HepG2 (cell line): Measurements from ENCODE around the gene HSPA1L. TPM values are rescaled to one million over a fixed set of nuclear protein-coding genes. Genes with fewer than 3 reads are reported as not detected.

Source experiments
- ARID4A ChIP-seq: sonication (generic); formaldehyde crosslinking; IDR thresholded peaks from 2 replicates; pipeline ENCODE4 v1.5.0; 2020; ENCODE audit warnings: mild to moderate bottlenecking, missing genetic modification reagents, borderline replicate concordance
- CBX2 ChIP-seq, 2 experiments: fragments of 200-600 bp in 1 of 2; sonication (generic); formaldehyde crosslinking in 1 of 2; IDR thresholded peaks; 2 replicates each; pipeline versions ENCODE4 v1.7.0 to v1.8.1; 2018 to 2022; ENCODE audit warnings: low read depth in 2 of 2, low read length in 1 of 2, mild to moderate bottlenecking in 1 of 2, missing genetic modification reagents in 1 of 2
- CEBPB ChIP-seq: IDR thresholded peaks from 2 replicates; pipeline ENCODE4 v1.6.1; 2011; ENCODE audit warnings: low read depth, low read length, improper control_type of control experiment, borderline replicate concordance
- IKZF4 ChIP-seq: sonication (generic); formaldehyde crosslinking; IDR thresholded peaks from 2 replicates; pipeline ENCODE4 v1.5.1; 2020; ENCODE audit warnings: borderline replicate concordance, mild to moderate bottlenecking, low read depth, missing genetic modification reagents; ENCODE audit errors: not compliant biosample characterization
- NFAT5 ChIP-seq: sonication (generic); formaldehyde crosslinking; IDR thresholded peaks from 2 replicates; pipeline ENCODE4 v1.4.0; 2020; ENCODE audit warnings: missing genetic modification reagents
- SETDB1 ChIP-seq: sonication (generic); formaldehyde crosslinking; IDR thresholded peaks from 2 replicates; pipeline ENCODE4 v1.5.1; 2020; ENCODE audit warnings: missing genetic modification reagents, mild to moderate bottlenecking, borderline replicate concordance
- TBX2 ChIP-seq: sonication (generic); formaldehyde crosslinking; IDR thresholded peaks from 2 replicates; pipeline ENCODE4 v1.5.0; 2020; ENCODE audit warnings: missing genetic modification reagents, mild to moderate bottlenecking, borderline replicate concordance
- ZBTB21 ChIP-seq: sonication (generic); formaldehyde crosslinking; IDR thresholded peaks from 2 replicates; pipeline ENCODE4 v1.4.0; 2020; ENCODE audit warnings: missing genetic modification reagents
- ZNF512 ChIP-seq: sonication (generic); formaldehyde crosslinking; IDR thresholded peaks from 2 replicates; pipeline ENCODE4 v1.4.0; 2020; ENCODE audit warnings: mild to moderate bottlenecking, missing genetic modification reagents
- ZNF512B ChIP-seq: sonication (generic); formaldehyde crosslinking; IDR thresholded peaks from 2 replicates; pipeline ENCODE4 v1.5.1; 2020; ENCODE audit warnings: missing genetic modification reagents, mild to moderate bottlenecking, borderline replicate concordance
- ZNF788 ChIP-seq: sonication (generic); formaldehyde crosslinking; IDR thresholded peaks from 2 replicates; pipeline ENCODE4 v1.5.0; 2020; ENCODE audit warnings: mild to moderate bottlenecking, missing genetic modification reagents, borderline replicate concordance
- ZNF790 ChIP-seq: sonication (generic); formaldehyde crosslinking; IDR thresholded peaks from 2 replicates; pipeline ENCODE4 v1.8.0; 2022; ENCODE audit warnings: missing genetic modification reagents, mild to moderate bottlenecking, borderline replicate concordance
- polyA plus RNA-seq, 8 experiments: library from polyadenylated mRNA; depleted of rRNA in 3 of 8; stranded (reverse) in 7 of 8; unstranded in 1 of 8; fragments of >200 nt; fragmentation: Illumina TruSeq in 4 of 8; extraction: Trizol in 4 of 8; gene quantifications; 2 replicates each; pipeline versions ENCODE4 v1.2.1 to v1.2.3, GENCODE V29; 2011 to 2016; ENCODE audit warnings: low read depth in 4 of 8, missing spikeins in 1 of 8, mixed read lengths in 1 of 8; ENCODE audit not compliant: insufficient read depth in 1 of 8
- total RNA-seq, 5 experiments: library from RNA; depleted of rRNA; stranded (reverse); fragments of >200 nt; fragmentation: Illumina TruSeq; extraction: Trizol; gene quantifications; 2 replicates each; pipeline ENCODE4 v1.2.3, GENCODE V29; 2016; ENCODE audit warnings: low read depth in 1 of 5

HSPA1L gene
- total and polyA plus RNA-seq, 2 of the 13 experiments (the other 11 are each of a cell fraction or from before 2014, with no cell fraction given) = 0.55 to 1.0 TPM

- TF ChIP-seq ZNF788 (CRISPR knock-in tag) = no peak; the same call in 1 of the 2 replicates
- TF ChIP-seq ARID4A (CRISPR knock-in tag) = peak; percentile 96
- TF ChIP-seq ZNF512 (CRISPR knock-in tag) = no peak
- no peak; the same call in 1 of the 2 replicates for TF ChIP-seq ZNF790 (CRISPR knock-in tag)
- TF ChIP-seq CBX2 (IDR thresholded peaks at IDR 0.05; ENCODE audit: low read depth, low read length) = no peak
- TF ChIP-seq CBX2 (CRISPR knock-in tag; IDR thresholded peaks at IDR 0.05; ENCODE audit: low read depth) = no peak
- TF ChIP-seq NFAT5 (CRISPR knock-in tag) = peak; percentile 48; the same call in 1 of the 2 replicates
- TF ChIP-seq ZNF512B (CRISPR knock-in tag) = no peak
- TF ChIP-seq ZBTB21 (CRISPR knock-in tag) = no peak
- no peak for TF ChIP-seq SETDB1 (CRISPR knock-in tag)
- TF ChIP-seq TBX2 (CRISPR knock-in tag) = peak; percentile 54; the same call in 1 of the 2 replicates
- peak; percentile 89 for TF ChIP-seq IKZF4 (CRISPR knock-in tag)
- no peak for TF ChIP-seq CEBPB
Measured at GRCh38 chr6:31862344-31863235, 47.5 kb upstream of the HSPA1L start, which contains the start of gene NEU1 (continued).
